H9 (cell line): ENCODE data around the gene ETV4. TPM values are rescaled to one million over a fixed set of nuclear protein-coding genes. Genes with fewer than 3 reads are reported as not detected.

ENCODE experiments used
- DNase-seq: peaks from one replicate; pipeline ENCODE4 v3.0.0-alpha.2; 2017
- H2AFZ ChIP-seq: one replicate; pipeline ENCODE4 v1.6.1; 2013; ENCODE audit warnings: mild to moderate bottlenecking, low read length, control low read depth, moderate library complexity
- H2AK5ac ChIP-seq: 2 replicates; pipeline ENCODE4 v1.6.1; 2013; ENCODE audit warnings: low read length, control low read depth, mixed read lengths; ENCODE audit not compliant: insufficient read length
- H2BK120ac ChIP-seq: one replicate; pipeline ENCODE4 v1.6.1; 2013; ENCODE audit warnings: low read depth, mild to moderate bottlenecking, low read length, control low read depth, inconsistent platforms; ENCODE audit not compliant: poor library complexity, severe bottlenecking
- H2BK12ac ChIP-seq: 2 replicates; pipeline ENCODE4 v1.6.1; 2013; ENCODE audit warnings: low read length, control low read depth, mixed read lengths, low read depth; ENCODE audit not compliant: insufficient read length
- H2BK15ac ChIP-seq: 2 replicates; pipeline ENCODE4 v1.6.1; 2013; ENCODE audit warnings: low read depth, low read length, control low read depth
- H2BK20ac ChIP-seq: one replicate; pipeline ENCODE4 v1.6.1; 2013; ENCODE audit warnings: low read depth, mild to moderate bottlenecking, low read length, control low read depth, inconsistent platforms; ENCODE audit not compliant: poor library complexity, severe bottlenecking
- H2BK5ac ChIP-seq: 2 replicates; pipeline ENCODE4 v1.6.1; 2013; ENCODE audit warnings: low read length, control low read depth, mixed read lengths; ENCODE audit not compliant: insufficient read length
- H3K14ac ChIP-seq: 2 replicates; pipeline ENCODE4 v1.6.1; 2013; ENCODE audit warnings: low read length, control low read depth; ENCODE audit not compliant: insufficient read depth
- H3K18ac ChIP-seq: 2 replicates; pipeline ENCODE4 v1.6.1; 2013; ENCODE audit warnings: low read depth, mild to moderate bottlenecking, mixed read lengths, low read length, control low read depth; ENCODE audit not compliant: insufficient read length
- H3K23ac ChIP-seq: 2 replicates; pipeline ENCODE4 v1.6.1; 2013; ENCODE audit warnings: low read length, control low read depth, mixed read lengths, low read depth; ENCODE audit not compliant: insufficient read length
- H3K23me2 ChIP-seq: 2 replicates; pipeline ENCODE4 v1.6.1; 2013; ENCODE audit warnings: low read depth, mild to moderate bottlenecking, mixed read lengths, low read length, control low read depth; ENCODE audit not compliant: insufficient read length, poor library complexity, severe bottlenecking
- H3K27ac ChIP-seq: 2 replicates; pipeline ENCODE4 v1.5.1; 2013; ENCODE audit warnings: low read length, control low read depth, mixed read lengths, low read depth; ENCODE audit not compliant: insufficient read length
- H3K27me3 ChIP-seq: 2 replicates; pipeline ENCODE4 v1.6.1; 2013; ENCODE audit warnings: low read length, control low read depth, inconsistent platforms; ENCODE audit not compliant: insufficient read depth
- H3K4ac ChIP-seq: 2 replicates; pipeline ENCODE4 v1.6.1; 2013; ENCODE audit warnings: low read depth, mild to moderate bottlenecking, control low read depth, inconsistent platforms, low read length, moderate library complexity
- H3K4me1 ChIP-seq: 2 replicates; pipeline ENCODE4 v1.6.1; 2013; ENCODE audit warnings: low read length, control low read depth, inconsistent platforms; ENCODE audit not compliant: insufficient read depth
- H3K4me2 ChIP-seq: 2 replicates; pipeline ENCODE4 v1.6.1; 2013; ENCODE audit warnings: low read length, control low read depth, mixed read lengths; ENCODE audit not compliant: insufficient read length, insufficient read depth
- H3K56ac ChIP-seq: 2 replicates; pipeline ENCODE4 v1.6.1; 2013; ENCODE audit warnings: low read depth, mild to moderate bottlenecking, mixed read lengths, low read length, control low read depth; ENCODE audit not compliant: insufficient read length
- H3K79me1 ChIP-seq: 2 replicates; pipeline ENCODE4 v1.6.1; 2013; ENCODE audit warnings: low read depth, mild to moderate bottlenecking, moderate library complexity, low read length, control low read depth, inconsistent platforms; ENCODE audit not compliant: insufficient read depth, poor library complexity, severe bottlenecking
- H3K79me2 ChIP-seq: 2 replicates; pipeline ENCODE4 v1.6.1; 2013; ENCODE audit warnings: low read length, control low read depth, inconsistent platforms; ENCODE audit not compliant: insufficient read depth
- H3K9ac ChIP-seq: 2 replicates; pipeline ENCODE4 v1.6.1; 2013; ENCODE audit warnings: low read length, control low read depth, mixed read lengths; ENCODE audit not compliant: insufficient read length; ENCODE audit errors: extremely low read depth
- H3K9me3 ChIP-seq: one replicate; pipeline ENCODE4 v1.6.1; 2013; ENCODE audit warnings: low read depth, low read length, inconsistent platforms; ENCODE audit not compliant: control insufficient read depth
- H3T11ph ChIP-seq: one replicate; pipeline ENCODE4 v1.6.1; 2013; ENCODE audit warnings: mild to moderate bottlenecking, low read length, control low read depth, inconsistent platforms
- H4K20me1 ChIP-seq: one replicate; pipeline ENCODE4 v1.6.1; 2013; ENCODE audit not compliant: control insufficient read depth, insufficient read length, insufficient read depth
- H4K5ac ChIP-seq: 2 replicates; pipeline ENCODE4 v1.6.1; 2013; ENCODE audit warnings: low read depth, mild to moderate bottlenecking, mixed read lengths, low read length, control low read depth; ENCODE audit not compliant: insufficient read length
- H4K8ac ChIP-seq: replicated peaks from 2 replicates; pipeline ENCODE4 v1.6.1; 2013; ENCODE audit warnings: low read length, control low read depth, mixed read lengths, low read depth; ENCODE audit not compliant: insufficient read length
- H4K91ac ChIP-seq: 2 replicates; pipeline ENCODE4 v1.6.1; 2013; ENCODE audit warnings: low read depth, mild to moderate bottlenecking, moderate library complexity, mixed read lengths, low read length, control low read depth; ENCODE audit not compliant: insufficient read length
- H3K27ac Mint-ChIP-seq, 3 experiments: 2 replicates in 2 of 3; 3 replicates in 1 of 3; pipeline ENCODE4 v1.8.0; 2020 to 2021; ENCODE audit warnings: mixed read lengths in 3 of 3, mild to moderate bottlenecking in 1 of 3, moderate library complexity in 1 of 3
- H3K27me3 Mint-ChIP-seq: 2 replicates; pipeline ENCODE4 v1.8.0; 2021; ENCODE audit warnings: low read depth, mild to moderate bottlenecking, moderate library complexity, mixed read lengths
- H3K36me3 Mint-ChIP-seq, 3 experiments: 2 replicates in 2 of 3; 3 replicates in 1 of 3; pipeline ENCODE4 v1.8.0; 2020 to 2021; ENCODE audit warnings: low read depth in 3 of 3, mixed read lengths in 3 of 3; ENCODE audit not compliant: insufficient read depth in 1 of 3
- H3K4me1 Mint-ChIP-seq, 2 experiments: 2 replicates each; pipeline ENCODE4 v1.8.0; 2020; ENCODE audit warnings: mixed read lengths in 2 of 2
- H3K4me3 Mint-ChIP-seq, 2 experiments: 2 replicates in 1 of 2; 3 replicates in 1 of 2; pipeline ENCODE4 v1.8.0; 2020 to 2021; ENCODE audit warnings: mild to moderate bottlenecking in 2 of 2, mixed read lengths in 2 of 2, moderate library complexity in 1 of 2
- H3K9me3 Mint-ChIP-seq, 2 experiments: 2 replicates in 1 of 2; 3 replicates in 1 of 2; pipeline ENCODE4 v1.8.0; 2020; ENCODE audit warnings: mild to moderate bottlenecking in 2 of 2, mixed read lengths in 2 of 2, moderate library complexity in 1 of 2
- WGBS: extraction: QIAGEN DNeasy Blood & Tissue Kit; methylation state at CpG from one replicate; pipeline ENCODE4 v1.1.7; 2013; ENCODE audit warnings: missing lambda C conversion rate, low lambda C conversion rate, mixed read lengths; ENCODE audit not compliant: insufficient read length; ENCODE audit errors: extremely low coverage; 5-methylcytosine and 5-hydroxymethylcytosine counted together
- total RNA-seq: library from RNA; stranded (reverse); gene quantifications from 2 replicates; pipeline ENCODE4 v1.2.1, GENCODE V29; 2021
- TF ChIP-seq, protein P1 (sequence below): fragments of 200-600 bp; sonication (generic); conservative IDR thresholded peaks from 3 replicates; pipeline ENCODE4 v1.8.0; 2021; ENCODE audit warnings: antibody characterized with exemption, mild to moderate bottlenecking

ETV4 gene
- total RNA-seq, 1 experiment from 2014 or later: 74.4 TPM

DNA sequence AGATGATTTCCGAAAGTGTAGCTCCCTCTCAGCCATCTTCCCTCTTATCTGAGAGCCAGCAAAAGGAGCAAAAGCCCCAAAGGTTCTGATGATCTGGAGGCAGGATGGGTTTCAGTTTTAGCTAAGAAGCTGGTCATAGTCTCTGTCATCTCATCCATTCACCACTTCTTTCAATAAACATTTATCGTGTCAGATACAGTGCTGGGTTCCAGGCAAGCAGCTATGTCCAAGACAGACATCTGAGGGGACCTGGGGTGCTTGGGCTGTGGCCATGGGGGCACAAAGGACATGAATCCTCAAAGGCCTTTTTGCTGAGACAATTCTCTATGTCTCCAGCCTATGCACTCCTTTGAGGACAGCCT is 1.0 kb upstream of the ETV4 start:
- no peak overlapping the region for H3K14ac ChIP-seq
- H3K18ac ChIP-seq: no peak overlapping the region
- H3K23ac ChIP-seq: no peak overlapping the region
- H2BK20ac ChIP-seq: no peak overlapping the region
- no peak overlapping the region for H4K8ac ChIP-seq
- no peak overlapping the region for H3K4ac ChIP-seq
- Mint-ChIP-seq H3K9me3 (peaks cover 0 to 3% of the 10 kb centered on the region in 2 experiments; a peak in 3 of 5 replicates), H3K4me3 (peak overlapping the region; percentile 85 to 99), H3K36me3 (peaks cover 0 to 6% (median 4%) of the 10 kb centered on the region in 3 experiments; a peak in 5 of 7 replicates), H3K27ac (peak overlapping the region in 1 of 3 experiments; percentile 98; a peak in 1 of 7 replicates), H3K27me3 (peaks cover 44% of the 10 kb centered on the region), H3K4me1 (peaks cover 56 to 57% of the 10 kb centered on the region in 2 experiments)
- H4K91ac ChIP-seq: no peak overlapping the region
- H2AFZ ChIP-seq: no peak overlapping the region
- no peak overlapping the region for H3K9ac ChIP-seq
- H3K79me1 ChIP-seq: no peaks in the 10 kb centered on the region
- H2BK120ac ChIP-seq: no peak overlapping the region
- peaks cover 15% of the 10 kb centered on the region; the same call in 1 of the 2 replicates for H3K4me1 ChIP-seq
- H3K9me3 ChIP-seq: no peaks in the 10 kb centered on the region
- peak; percentile 26 for DNase-seq
- H2BK5ac ChIP-seq: no peak overlapping the region
- H3K79me2 ChIP-seq: peaks cover 11% of the 10 kb centered on the region; the same call in 1 of the 2 replicates
- H3K27me3 ChIP-seq: no peaks in the 10 kb centered on the region
- H3K56ac ChIP-seq: no peak overlapping the region
- WGBS: no CpG with 5 or more reads among the region's 2 CpGs
- peak overlapping the region; percentile 84 for H3K4me2 ChIP-seq
- peaks cover 16% of the 10 kb centered on the region for H3K23me2 ChIP-seq
- no peak overlapping the region for H2BK15ac ChIP-seq
- no peak overlapping the region for H2AK5ac ChIP-seq
- H2BK12ac ChIP-seq: no peak overlapping the region
- no peak overlapping the region for H3K27ac ChIP-seq
- H3T11ph ChIP-seq: no peak overlapping the region
- H4K20me1 ChIP-seq: no peaks in the 10 kb centered on the region
- no peak overlapping the region for H4K5ac ChIP-seq
- TF ChIP-seq, protein P1, sequence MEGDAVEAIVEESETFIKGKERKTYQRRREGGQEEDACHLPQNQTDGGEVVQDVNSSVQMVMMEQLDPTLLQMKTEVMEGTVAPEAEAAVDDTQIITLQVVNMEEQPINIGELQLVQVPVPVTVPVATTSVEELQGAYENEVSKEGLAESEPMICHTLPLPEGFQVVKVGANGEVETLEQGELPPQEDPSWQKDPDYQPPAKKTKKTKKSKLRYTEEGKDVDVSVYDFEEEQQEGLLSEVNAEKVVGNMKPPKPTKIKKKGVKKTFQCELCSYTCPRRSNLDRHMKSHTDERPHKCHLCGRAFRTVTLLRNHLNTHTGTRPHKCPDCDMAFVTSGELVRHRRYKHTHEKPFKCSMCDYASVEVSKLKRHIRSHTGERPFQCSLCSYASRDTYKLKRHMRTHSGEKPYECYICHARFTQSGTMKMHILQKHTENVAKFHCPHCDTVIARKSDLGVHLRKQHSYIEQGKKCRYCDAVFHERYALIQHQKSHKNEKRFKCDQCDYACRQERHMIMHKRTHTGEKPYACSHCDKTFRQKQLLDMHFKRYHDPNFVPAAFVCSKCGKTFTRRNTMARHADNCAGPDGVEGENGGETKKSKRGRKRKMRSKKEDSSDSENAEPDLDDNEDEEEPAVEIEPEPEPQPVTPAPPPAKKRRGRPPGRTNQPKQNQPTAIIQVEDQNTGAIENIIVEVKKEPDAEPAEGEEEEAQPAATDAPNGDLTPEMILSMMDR: no peak
